Activated CD8-positive, alpha-beta memory T cell treated with anti-CD3 and anti-CD28 coated beads, Interleukin-2, amount 50 U/mL, for 24 hours (primary cell): ENCODE measurements around the gene GPR18.

Experiments used
- DNase-seq: peaks from one replicate; pipeline ENCODE4 v3.0.0-alpha.2; 2020; ENCODE audit errors: extremely low read depth

Gene GPR18

DNA sequence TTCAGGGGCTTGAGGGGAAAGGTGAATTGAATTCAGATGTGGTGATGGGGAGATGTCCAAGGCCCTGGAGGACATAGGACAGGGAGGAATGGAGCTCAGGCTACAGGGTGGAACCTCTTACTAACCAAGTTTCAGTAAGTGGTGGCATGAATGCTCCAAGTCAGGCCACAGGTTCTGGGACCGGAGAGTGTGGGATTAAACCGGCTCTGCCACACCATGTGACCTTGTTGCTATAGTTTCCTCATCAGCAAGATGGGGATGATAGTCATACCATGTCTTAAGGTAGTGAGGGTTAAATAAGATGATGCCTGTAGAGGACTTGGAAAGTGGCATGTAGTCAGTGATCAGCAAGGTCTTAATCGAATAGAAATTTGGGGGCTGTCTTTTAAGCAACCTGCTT, 32.7 kb upstream of the GPR18 start:
- DNase-seq = no peak

DNA sequence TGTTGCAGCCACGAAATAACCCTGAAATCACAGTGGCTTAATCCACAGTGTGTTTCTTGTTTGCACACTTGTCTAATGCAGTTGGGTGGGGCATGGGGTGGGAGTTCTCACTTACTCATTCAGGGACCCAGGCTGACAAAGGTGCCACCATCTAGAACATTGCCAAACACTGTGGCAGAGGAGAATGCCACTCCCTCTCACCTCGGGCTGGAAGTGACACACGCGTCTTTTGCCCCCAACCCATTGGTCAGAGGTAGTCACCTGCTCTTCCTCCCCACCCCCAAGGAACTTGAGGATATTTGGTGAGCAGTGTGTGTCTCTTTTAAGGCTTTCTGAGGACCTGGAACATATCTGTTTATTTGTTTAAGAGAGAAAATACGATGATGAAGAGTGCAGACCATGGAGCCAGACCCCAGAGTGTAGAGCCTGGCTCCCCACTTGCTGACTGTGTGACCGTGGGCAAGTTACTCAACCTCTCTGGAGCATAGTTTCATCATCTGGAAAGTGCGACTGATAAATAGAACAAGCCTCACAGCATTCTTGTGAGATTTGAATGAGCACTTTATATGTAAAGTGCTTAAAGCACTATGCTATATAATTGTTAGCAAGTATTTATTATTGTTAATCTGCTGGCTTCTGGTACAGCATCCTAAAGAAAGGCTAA, 31.6 kb upstream of the GPR18 start:
- DNase-seq = no peak

DNA sequence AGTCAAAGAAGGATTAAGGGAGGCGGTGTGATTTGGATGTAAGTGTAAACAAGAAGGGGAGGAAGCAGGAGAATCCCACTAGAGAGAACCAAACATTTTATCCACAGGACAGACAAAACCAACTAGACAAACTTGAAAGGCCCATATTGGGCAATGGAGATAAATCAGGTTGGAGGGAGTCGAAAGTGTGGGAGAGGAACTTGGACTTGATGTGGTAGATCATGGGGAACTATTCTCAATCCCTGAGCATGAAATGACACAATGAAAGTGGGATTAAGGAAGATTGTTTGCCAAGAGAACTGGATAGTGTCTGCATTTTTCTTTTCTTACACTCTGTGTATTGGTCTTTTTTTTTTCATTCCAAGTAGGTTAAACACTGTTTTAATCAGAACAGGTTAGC, 31.1 kb upstream of the GPR18 start:
- DNase-seq = no peak

DNA sequence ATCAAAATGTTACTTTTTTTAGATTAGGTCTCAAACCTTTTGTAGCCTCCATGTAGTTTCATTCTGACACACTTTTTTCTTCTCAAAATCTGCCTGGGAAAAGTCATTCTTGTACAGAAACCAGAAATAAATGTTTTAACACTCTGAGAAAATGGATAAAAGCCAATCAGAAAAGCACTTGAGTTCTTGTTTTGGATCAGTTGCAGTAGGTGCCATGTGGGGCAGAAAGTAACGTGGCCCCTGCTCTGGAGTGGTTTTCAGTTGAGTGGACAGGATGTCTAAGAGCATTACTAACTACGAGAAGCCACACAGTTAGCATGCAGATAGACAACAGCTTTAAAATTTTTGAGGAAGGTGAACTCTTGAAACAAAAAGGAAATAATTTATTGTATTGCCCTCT, 29.9 kb upstream of the GPR18 start:
- DNase-seq = no peak

- no peak for DNase-seq
These were observed 29.4 kb upstream of the GPR18 start for GRCh38 chr13:99287551-99287950.

DNA sequence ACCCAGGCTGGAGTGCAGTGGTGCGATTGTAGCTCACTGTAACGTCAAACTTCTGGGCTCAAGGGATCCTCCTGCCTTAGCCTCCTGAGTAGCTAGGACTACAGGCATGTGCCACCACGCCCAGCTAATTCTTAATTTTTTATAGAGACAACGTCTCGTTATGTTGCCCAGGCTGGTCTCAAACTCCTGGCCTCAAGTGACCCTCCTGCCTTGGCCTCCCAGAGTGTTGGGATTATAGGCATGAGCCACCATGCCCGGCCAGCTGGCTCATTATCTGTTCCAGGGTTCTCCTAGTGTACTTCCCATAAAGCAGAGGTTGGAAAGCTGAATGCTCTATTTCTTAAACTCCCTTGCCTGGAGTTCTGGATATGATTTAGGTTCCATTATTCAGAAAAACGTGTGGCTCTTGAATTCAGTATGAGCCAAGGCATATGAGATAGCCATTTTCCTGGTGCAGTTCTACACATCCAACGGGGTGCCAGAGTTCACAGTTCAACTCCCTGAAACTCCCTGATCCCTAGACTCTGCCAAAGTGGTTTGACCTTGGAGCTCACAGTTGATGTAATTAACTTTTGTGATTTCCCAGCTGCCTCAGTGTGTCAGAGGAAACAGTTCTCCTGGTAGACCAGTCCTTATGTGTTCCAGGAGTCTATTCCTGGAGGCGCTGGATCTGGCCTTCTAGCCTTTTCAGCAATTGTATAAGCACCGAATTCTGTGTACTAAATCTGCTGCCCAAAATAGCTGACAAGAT, 27.4 kb upstream of the GPR18 start:
- no peak for DNase-seq

DNA sequence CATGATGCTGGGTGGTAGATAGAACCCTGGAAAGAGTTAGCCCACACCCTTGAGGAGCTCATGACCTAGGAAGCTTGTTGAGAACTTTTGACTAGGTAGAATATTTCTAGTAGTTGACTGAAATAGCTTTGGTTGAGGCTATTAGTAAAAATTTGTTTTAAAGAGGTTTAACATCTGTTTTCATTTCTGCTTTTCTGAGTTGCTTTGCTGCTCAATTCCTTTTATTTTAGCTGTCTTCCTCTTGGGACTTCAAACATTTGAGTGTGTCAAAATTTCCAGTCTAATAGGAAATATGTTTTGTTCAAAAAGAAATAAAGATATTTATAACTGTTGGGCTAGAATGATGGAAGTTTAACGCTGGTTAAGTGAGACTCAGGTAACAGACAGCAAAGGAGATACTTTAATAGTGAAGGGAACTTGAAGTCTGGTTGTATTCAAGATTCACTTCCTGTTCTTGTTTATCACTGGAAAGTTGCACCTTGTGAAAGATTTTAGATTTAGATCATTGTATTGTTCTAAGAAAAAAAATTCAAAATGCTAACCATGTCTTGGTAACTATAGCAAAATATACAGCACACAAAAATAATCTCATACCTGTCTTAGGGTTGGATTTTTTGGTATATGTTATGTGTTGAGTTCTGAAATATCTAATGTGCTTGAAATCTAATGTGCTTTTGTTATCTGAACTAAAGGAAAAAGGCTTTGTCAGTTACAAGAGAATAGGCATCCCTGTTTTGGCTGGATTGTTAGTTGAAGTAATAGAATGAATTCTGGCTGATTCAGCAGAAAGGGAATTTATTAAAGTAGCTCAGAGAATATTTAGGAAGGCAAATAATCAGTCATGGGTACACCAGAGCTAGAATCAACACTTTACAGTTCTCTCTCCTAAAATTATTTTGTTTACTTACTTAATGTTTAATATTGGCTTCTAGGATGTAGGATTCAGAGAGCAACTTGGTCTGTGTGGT, 24.4 kb upstream of the GPR18 start:
- no peak for DNase-seq

DNA sequence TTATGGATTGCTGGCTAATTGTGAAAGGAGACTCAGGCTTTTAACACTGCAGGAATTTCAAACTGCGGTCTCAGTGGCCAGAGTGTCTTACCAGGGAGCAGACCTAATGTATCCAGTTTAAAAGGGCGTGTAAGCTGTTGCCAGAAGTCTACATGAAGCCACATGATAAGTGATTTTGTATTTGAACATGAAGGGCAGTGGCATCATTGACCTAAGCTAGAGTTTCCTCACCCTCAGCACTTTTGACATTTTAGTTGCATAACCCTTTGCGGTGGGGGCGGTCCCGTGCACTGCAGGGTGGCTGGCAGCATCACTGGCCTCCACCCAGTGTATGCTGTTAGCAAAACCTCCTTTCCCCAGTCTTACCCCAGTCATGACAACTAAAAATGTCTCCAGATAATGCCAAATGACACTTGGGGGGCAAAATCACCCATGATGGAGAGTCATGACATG, 23.7 kb upstream of the GPR18 start:
- no peak for DNase-seq

- no peak for DNase-seq
These were observed 22.0 kb upstream of the GPR18 start for GRCh38 chr13:99280166-99280565.

DNA sequence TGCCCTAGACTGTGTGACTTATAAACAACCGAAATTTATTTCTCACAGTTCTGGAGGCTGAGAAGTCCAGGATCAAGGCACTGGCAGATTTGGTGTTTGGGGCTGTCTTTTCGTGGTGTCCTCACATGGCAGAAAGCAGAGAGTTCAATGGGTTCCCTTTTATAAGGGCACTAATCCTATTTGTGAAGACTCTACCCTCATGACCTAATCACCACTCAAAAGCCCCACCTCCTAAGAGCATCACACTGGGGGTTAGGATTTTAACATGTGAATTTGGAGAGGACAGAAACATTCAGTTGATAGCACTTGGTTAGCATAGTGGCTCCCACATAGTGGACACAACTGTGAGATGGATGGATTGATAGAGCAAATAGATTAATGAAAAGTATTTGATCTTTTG, 21.5 kb upstream of the GPR18 start:
- DNase-seq = no peak

GRCh38 chr13:99278843-99279242, 20.7 kb upstream of the GPR18 start:
- DNase-seq = no peak

DNA sequence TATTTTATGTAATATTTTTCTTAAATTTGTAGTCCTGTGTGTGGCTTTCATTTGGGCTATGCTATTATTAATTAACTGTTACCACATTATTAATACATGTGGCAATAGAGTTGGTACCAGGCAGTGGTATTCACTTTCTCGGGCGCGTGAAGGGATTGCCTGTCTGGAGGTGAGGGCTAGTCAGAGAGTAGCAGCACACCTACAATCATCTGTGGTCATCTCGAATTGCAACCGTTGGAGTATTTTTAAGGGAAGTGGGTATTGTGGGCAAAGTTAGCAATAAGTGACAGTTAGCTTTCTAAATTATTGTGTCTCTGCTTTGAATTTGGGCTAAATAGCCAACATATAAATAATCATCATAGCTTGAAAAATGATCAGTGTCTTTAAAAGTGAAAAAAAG, 20.0 kb upstream of the GPR18 start:
- DNase-seq = no peak

DNA sequence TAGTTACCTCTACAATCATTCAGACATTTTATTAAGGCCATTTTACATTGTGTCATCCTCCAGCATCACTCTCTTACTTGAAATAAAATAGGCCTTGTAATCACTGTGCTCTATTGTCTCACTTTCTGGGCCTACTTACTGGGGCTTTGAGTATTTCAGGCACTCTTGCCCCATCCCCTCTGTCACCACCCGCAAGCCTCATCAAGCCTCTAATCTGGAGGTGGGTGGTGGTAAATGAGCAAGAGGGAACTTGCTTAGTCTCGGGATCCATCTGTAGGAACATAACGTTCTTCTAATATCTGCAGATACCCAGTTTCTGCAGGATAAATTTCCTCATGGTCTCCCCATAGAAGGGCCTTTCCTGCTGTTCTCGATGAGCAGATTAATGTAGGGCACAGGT, 19.4 kb upstream of the GPR18 start:
- no peak for DNase-seq

GRCh38 chr13:99276706-99277105, 18.5 kb upstream of the GPR18 start:
- DNase-seq = no peak

- DNase-seq = no peak
These were observed 16.9 kb upstream of the GPR18 start for GRCh38 chr13:99275093-99275469.

- DNase-seq = no peak
These were observed 14.9 kb upstream of the GPR18 start for GRCh38 chr13:99273128-99273527.

DNA sequence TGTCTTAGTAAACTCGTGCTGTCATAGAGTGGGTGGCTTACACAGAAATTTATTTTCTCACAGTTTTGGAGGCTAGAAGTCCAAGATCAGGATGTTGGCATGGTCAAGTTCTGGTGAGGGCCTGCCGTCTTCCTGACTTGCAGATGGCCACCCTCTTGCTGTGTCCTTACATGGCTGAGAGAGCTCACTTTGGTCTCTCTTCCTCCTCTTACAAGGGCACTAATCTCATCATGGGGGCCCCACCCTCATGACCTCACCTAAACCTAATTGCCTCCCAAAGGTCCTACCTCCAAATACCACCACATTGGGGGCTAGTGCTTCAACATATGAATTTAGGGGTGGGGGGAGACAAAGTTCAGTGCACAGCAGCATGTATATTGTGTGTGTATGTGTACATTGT, 14.3 kb upstream of the GPR18 start:
- DNase-seq = no peak

GRCh38 chr13:99271249-99271648, 13.1 kb upstream of the GPR18 start:
- DNase-seq = no peak

- DNase-seq = no peak
These were observed 12.3 kb upstream of the GPR18 start for GRCh38 chr13:99270518-99270917.

DNA sequence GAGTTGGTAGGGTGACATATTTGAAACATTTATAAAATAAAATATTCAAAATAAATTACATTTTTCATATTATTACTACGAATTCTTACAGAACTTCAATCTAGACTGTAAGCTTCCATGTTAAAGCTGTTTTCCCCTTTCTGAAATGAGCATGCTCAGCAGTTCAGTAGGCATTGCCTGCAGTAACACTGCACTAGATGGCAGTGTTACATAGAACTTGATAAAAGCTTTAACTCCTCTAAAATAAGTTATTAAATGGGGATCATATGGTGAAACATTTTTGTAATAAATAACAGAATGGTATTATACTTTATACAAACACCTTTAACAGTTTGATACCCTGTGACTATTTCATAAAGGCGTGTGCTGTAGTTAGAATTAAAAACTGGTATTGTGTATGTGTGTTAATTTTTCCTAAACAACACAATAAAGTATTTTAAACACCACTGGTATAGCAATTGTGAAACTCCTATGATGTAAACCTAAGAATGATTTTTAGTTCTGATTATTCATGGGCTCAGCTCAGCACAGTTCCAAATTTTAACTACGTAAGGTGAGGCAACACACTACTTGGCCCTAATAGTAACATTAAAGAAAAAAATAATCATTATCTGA, 11.6 kb upstream of the GPR18 start:
- no peak for DNase-seq

DNA sequence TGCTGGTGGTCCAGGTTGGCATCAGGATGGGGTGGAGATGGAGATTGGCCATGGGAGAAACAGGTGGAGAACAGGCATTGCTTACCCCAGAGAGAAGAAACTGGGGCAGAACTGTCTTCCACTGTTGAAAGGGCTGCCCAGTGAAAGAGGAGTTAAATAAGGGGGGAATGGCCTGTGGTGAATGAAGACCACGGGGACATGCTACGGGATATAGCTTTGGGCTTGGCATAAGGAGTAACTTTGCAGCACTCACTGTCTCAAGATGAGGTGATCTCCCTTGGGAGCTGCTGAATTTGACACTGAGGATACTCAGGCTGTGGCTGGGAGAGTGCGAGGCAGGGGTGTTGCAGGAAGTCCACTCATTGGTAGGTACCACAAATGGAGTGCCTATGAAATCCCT, 10.6 kb upstream of the GPR18 start:
- no peak for DNase-seq

GRCh38 chr13:99267927-99268326, 9.7 kb upstream of the GPR18 start:
- no peak for DNase-seq
